PC-3 (cell line): ENCODE measurements around the gene VAT1L. TPM values are rescaled to one million over a fixed set of nuclear protein-coding genes. Genes with fewer than 3 reads are reported as not detected.

Source experiments
- ATAC-seq: fragments of 200-7000 bp; cut with Tn5 transposase; 2 replicates; pipeline ENCODE4 v1.9.1; 2020; ENCODE audit warnings: mild to moderate bottlenecking, moderate library complexity
- BruUV-seq: library from RNA; stranded (reverse); fragments of 400-500 nt; replicated peaks from 2 replicates; lab custom pipeline; 2021; lab: Mats Ljungman, UMichigan
- CTCF ChIA-PET: fragments of 300-600 bp; sonication (Branson Sonifier 250); formaldehyde crosslinking; loops from one replicate; lab custom pipeline; 2022; ENCODE audit warnings: antibody characterized with exemption; lab: Charles Lee
- POLR2A ChIA-PET: fragments of 300-600 bp; sonication (Branson Sonifier 250); formaldehyde crosslinking; loops from one replicate; lab custom pipeline; 2022; ENCODE audit warnings: antibody characterized with exemption; ENCODE audit not compliant: unreplicated experiment; lab: Charles Lee
- DNase-seq: peaks from one replicate; pipeline ENCODE4 v3.0.0-alpha.2; 2015
- H2AFZ ChIP-seq: fragments of 300-600 bp; sonication (generic); 2 replicates; pipeline ENCODE4 v1.6.0; 2016; ENCODE audit warnings: antibody characterized with exemption, low read length
- H3F3A ChIP-seq: fragments of 300-600 bp; sonication (generic); one replicate; pipeline ENCODE4 v1.6.0; 2017; ENCODE audit warnings: antibody characterized with exemption, low read length, control low read depth, mild to moderate bottlenecking; ENCODE audit not compliant: unreplicated experiment
- H3K27ac ChIP-seq: fragments of 300-600 bp; sonication (generic); 2 replicates; pipeline ENCODE4 v1.5.1; 2016; ENCODE audit warnings: mild to moderate bottlenecking, low read length
- H3K27me3 ChIP-seq: fragments of 300-600 bp; sonication (generic); 2 replicates; pipeline ENCODE4 v1.6.1; 2016; ENCODE audit warnings: low read length, mixed read lengths
- H3K36me3 ChIP-seq: fragments of 300-600 bp; sonication (generic); 2 replicates; pipeline ENCODE4 v1.6.1; 2016; ENCODE audit warnings: low read depth, mixed run types, low read length, mixed read lengths
- H3K4me1 ChIP-seq: fragments of 300-600 bp; sonication (generic); 2 replicates; pipeline ENCODE4 v1.5.1; 2016; ENCODE audit warnings: low read length; ENCODE audit not compliant: insufficient read depth
- H3K4me2 ChIP-seq: fragments of 300-600 bp; sonication (generic); 2 replicates; pipeline ENCODE4 v1.6.0; 2016; ENCODE audit warnings: low read length
- H3K4me3 ChIP-seq: fragments of 300-600 bp; sonication (generic); 2 replicates; pipeline ENCODE4 v1.5.1; 2016; ENCODE audit warnings: mild to moderate bottlenecking, low read length, mixed read lengths
- H3K79me2 ChIP-seq: fragments of 300-600 bp; sonication (generic); 2 replicates; pipeline ENCODE4 v1.6.1; 2017; ENCODE audit warnings: low read length, mixed read lengths
- H3K9ac ChIP-seq: fragments of 300-600 bp; sonication (generic); 2 replicates; pipeline ENCODE4 v1.6.0; 2016; ENCODE audit warnings: mild to moderate bottlenecking, low read length
- H3K9me2 ChIP-seq: fragments of 300-600 bp; sonication (generic); replicated peaks from 2 replicates; pipeline ENCODE4 v1.6.1; 2016; ENCODE audit warnings: mixed run types, low read length, mixed read lengths
- H3K9me3 ChIP-seq: fragments of 300-600 bp; sonication (generic); 2 replicates; pipeline ENCODE4 v1.6.1; 2016; ENCODE audit warnings: low read length, mixed read lengths
- H4K20me1 ChIP-seq: fragments of 300-600 bp; sonication (generic); 2 replicates; pipeline ENCODE4 v1.6.1; 2016; ENCODE audit warnings: low read length, mixed read lengths
- EZH2 ChIP-seq: fragments of 300-600 bp; sonication (generic); IDR thresholded peaks from one replicate; pipeline ENCODE4 v1.6.1; 2017; ENCODE audit warnings: antibody characterized with exemption, mild to moderate bottlenecking, low read length; ENCODE audit not compliant: unreplicated experiment
- EZH2phosphoT487 ChIP-seq: fragments of 300-600 bp; sonication (generic); IDR thresholded peaks from 2 replicates; pipeline ENCODE4 v1.6.1; 2018; ENCODE audit warnings: mild to moderate bottlenecking, antibody characterized with exemption, low read length, borderline replicate concordance
- intact Hi-C: fragments of 100-400 bp; cut with micrococcal nuclease; formaldehyde crosslinking; loops from 2 replicates; pipeline ENCODE4 v1.9.0; 2023
- total RNA-seq: library from RNA; depleted of rRNA; stranded (reverse); fragments of >200 nt; gene quantifications from 2 replicates; pipeline ENCODE4 v1.2.3, GENCODE V29; 2014
- TF ChIP-seq, protein P1 (sequence below): fragments of 300-600 bp; sonication (generic); conservative IDR thresholded peaks from 2 replicates; pipeline ENCODE4 v1.5.1; 2017; ENCODE audit warnings: antibody characterized with exemption, low read depth, mild to moderate bottlenecking, low read length

Gene VAT1L
- total RNA-seq, 1 experiment from 2014 or later: 0.47 TPM

DNA sequence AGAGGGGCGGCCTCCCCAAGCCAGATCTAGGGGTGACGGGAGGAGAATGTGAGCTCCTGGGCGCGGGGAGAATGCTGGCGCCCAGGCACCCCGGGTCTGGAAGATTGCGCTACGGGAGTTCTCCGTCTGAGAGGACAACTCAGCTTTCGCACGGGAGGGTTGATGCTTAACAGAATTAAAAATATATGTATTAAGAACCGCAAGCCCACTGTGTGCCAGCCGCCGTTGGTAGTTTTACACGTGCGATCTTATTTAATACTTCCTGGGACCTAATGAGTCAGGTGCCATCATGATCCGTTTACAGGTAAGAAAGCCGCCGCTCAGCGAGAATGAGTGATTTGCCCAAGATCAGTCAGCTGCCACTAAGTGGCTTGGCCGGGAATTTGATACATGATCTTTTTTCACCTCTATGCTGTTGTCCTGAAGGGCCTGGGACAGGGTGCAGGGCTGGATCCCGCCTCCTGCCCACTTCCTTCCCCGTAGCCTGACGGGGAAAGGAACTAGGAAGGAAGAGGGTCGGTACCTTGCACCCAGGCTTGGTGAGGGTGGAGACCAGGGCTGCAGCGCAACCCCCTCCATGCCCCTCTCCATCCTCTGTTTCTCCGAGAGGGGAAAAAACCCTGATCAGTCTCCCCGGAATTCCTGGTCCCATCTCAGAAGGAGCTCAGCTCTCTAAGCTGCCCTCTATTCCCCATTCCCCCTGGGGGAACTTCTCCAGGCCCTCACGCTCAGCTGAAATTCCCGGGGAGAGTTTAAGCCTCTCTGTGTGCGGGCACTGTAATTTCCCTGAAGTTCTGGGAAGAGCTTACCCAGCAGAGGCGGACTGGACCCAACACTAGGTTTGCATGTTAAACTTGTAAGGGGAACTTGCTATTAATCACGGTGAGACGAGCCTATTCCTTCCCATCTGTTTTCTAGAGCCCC lies 983 bp downstream of the VAT1L start:
- DNase-seq (no peak), ATAC-seq (no peak)
- Histone ChIP-seq H2AFZ (no peak overlapping the region), H4K20me1 (no peaks in the 10 kb centered on the region), H3K9me2 (no peaks in the 10 kb centered on the region), H3K27ac (no peak overlapping the region), H3K4me3 (no peak overlapping the region), H3K4me2 (no peak overlapping the region), H3K27me3 (peaks cover 18% of the 10 kb centered on the region; the same call in 1 of the 2 replicates), H3F3A (no peaks in the 10 kb centered on the region), H3K4me1 (no peaks in the 10 kb centered on the region), H3K9me3 (no peaks in the 10 kb centered on the region), H3K9ac (no peak overlapping the region), H3K36me3 (no peaks in the 10 kb centered on the region), H3K79me2 (no peaks in the 10 kb centered on the region)
- BruUV-seq: no TSS peak
- ChIA-PET CTCF (no interaction called here), POLR2A (no interaction called here)
- TF ChIP-seq EZH2: no peak
- intact Hi-C loops: no loop called here

DNA sequence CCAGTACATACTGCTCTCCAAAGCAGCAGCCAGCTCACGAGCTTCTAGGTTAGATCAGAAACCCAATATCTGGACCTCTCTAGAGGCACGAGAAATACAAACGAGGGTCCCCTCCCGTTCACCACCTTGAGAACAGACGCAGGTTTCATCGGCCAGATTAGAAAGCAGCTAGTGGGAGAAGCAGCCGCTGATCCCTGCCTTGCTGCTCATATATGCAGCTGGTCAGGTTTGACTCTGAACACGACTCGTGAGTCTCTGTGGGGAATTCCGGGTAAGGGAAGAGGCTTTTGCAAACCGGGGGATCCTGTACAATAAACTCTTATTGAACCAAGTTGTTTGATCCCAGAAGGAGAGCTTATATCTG lies 1.6 kb downstream of the VAT1L start:
- no peaks in the 10 kb centered on the region for H3K4me1 ChIP-seq
- ChIA-PET CTCF (no interaction called here), POLR2A (no interaction called here)
- H3F3A ChIP-seq: no peaks in the 10 kb centered on the region
- ATAC-seq (no peak), DNase-seq (no peak)
- intact Hi-C loops: no loop called here
- no peaks in the 10 kb centered on the region for H3K36me3 ChIP-seq
- no peak overlapping the region for H3K4me3 ChIP-seq
- H3K9me2 ChIP-seq: no peaks in the 10 kb centered on the region
- no peak overlapping the region for H3K4me2 ChIP-seq
- H4K20me1 ChIP-seq: no peaks in the 10 kb centered on the region
- H3K79me2 ChIP-seq: no peaks in the 10 kb centered on the region
- no peaks in the 10 kb centered on the region for H3K9me3 ChIP-seq
- no peak overlapping the region for H3K27ac ChIP-seq
- BruUV-seq: no TSS peak
- TF ChIP-seq, protein P1, sequence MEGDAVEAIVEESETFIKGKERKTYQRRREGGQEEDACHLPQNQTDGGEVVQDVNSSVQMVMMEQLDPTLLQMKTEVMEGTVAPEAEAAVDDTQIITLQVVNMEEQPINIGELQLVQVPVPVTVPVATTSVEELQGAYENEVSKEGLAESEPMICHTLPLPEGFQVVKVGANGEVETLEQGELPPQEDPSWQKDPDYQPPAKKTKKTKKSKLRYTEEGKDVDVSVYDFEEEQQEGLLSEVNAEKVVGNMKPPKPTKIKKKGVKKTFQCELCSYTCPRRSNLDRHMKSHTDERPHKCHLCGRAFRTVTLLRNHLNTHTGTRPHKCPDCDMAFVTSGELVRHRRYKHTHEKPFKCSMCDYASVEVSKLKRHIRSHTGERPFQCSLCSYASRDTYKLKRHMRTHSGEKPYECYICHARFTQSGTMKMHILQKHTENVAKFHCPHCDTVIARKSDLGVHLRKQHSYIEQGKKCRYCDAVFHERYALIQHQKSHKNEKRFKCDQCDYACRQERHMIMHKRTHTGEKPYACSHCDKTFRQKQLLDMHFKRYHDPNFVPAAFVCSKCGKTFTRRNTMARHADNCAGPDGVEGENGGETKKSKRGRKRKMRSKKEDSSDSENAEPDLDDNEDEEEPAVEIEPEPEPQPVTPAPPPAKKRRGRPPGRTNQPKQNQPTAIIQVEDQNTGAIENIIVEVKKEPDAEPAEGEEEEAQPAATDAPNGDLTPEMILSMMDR: no peak
- TF ChIP-seq EZH2 (no peak), EZH2phosphoT487 (no peak)
- peaks cover 18% of the 10 kb centered on the region; the same call in 1 of the 2 replicates for H3K27me3 ChIP-seq
- H3K9ac ChIP-seq: no peak overlapping the region
- no peak overlapping the region for H2AFZ ChIP-seq

DNA sequence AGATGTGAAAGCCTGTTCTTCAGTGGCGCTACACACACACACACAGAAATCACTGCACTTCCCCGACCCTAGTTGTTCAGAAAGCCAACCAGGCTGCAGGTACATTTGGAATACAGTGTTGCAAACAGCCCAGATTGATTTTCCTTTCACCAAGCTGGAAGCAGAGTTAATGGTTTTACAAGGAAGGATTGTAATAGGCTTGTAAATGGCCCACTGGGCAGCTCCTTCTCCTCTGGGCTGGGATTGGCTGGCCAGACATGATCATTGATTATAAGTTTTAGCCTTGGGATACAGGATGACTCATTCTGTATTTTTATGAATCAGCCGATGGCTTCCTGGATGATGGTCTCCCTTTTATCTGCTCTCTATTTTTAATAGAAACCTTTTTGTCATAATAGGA lies 2.5 kb downstream of the VAT1L start:
- Histone ChIP-seq H3K27ac (no peak overlapping the region), H3K36me3 (no peaks in the 10 kb centered on the region), H3K4me2 (no peak overlapping the region), H3K9ac (no peak overlapping the region), H3K9me3 (no peaks in the 10 kb centered on the region), H3K79me2 (no peaks in the 10 kb centered on the region), H3F3A (no peaks in the 10 kb centered on the region), H4K20me1 (no peaks in the 10 kb centered on the region), H3K4me1 (no peaks in the 10 kb centered on the region), H3K4me3 (no peak overlapping the region), H2AFZ (no peak overlapping the region), H3K27me3 (peaks cover 18% of the 10 kb centered on the region; the same call in 1 of the 2 replicates), H3K9me2 (no peaks in the 10 kb centered on the region)
- intact Hi-C loops: no loop called here
- no peak for DNase-seq
- CTCF ChIA-PET: no interaction called here
- TF ChIP-seq EZH2: no peak
- TF ChIP-seq, protein P1: no peak
- TF ChIP-seq EZH2phosphoT487: no peak
- no TSS peak for BruUV-seq
- no peak for ATAC-seq
- POLR2A ChIA-PET: no interaction called here
